ENCODE data around the gene ADK. TPM values are rescaled to one million over a fixed set of nuclear protein-coding genes. Genes with fewer than 3 reads are reported as not detected.

The ADK gene
- total RNA-seq, 1 donor from 2014 or later = 47.4 TPM

DNA sequence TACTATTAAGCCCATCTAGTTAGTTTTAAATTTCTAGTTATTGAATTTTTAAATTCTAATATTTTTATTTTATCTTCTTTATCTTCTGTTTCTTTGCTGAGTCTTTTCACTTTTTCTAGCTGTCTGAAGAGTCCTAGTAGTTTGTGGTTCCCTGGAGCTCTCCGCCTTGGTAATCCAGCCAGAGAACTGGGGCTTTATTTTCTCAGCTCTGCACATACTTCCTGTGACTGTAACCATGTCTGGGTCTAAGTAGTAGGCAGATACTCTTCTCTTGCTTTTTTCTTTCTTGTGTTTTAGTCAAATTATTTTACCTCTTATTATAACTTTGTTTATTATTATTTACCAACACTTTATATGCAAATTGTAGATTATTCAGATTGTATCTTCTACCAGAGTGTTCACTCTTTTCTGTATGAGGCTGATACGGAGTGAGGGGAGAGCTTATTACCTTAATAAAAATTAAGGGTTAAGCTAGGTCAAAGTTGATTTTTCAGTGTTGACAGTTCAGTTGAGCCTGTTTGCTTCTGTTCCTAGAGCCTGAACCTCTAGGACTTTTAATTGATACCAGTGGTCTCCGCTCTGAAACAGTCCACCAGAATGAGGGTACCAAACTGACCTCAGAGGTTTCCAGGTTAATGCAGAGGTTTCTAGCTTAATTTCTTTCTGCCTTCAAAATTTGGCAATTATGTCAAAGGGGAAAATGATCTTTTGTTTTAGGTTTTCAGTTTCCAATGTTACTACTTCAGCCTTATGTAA lies 155.4 kb downstream of the ADK start:
- Mint-ChIP-seq H3K4me1 (ENCODE audit: low read depth) (peaks cover 9% of the 10 kb centered on the region), H3K27me3 (ENCODE audit: insufficient read depth) (no peaks in the 10 kb centered on the region), H3K36me3 (ENCODE audit: low read depth) (no peaks in the 10 kb centered on the region), H3K9me3 (no peaks in the 10 kb centered on the region), H3K4me3 (no peak overlapping the region), H3K27ac (no peak overlapping the region)
- no peak for DNase-seq (ENCODE audit: low spot score)
- intact Hi-C loops (cut with micrococcal nuclease) = no loop called here

DNA sequence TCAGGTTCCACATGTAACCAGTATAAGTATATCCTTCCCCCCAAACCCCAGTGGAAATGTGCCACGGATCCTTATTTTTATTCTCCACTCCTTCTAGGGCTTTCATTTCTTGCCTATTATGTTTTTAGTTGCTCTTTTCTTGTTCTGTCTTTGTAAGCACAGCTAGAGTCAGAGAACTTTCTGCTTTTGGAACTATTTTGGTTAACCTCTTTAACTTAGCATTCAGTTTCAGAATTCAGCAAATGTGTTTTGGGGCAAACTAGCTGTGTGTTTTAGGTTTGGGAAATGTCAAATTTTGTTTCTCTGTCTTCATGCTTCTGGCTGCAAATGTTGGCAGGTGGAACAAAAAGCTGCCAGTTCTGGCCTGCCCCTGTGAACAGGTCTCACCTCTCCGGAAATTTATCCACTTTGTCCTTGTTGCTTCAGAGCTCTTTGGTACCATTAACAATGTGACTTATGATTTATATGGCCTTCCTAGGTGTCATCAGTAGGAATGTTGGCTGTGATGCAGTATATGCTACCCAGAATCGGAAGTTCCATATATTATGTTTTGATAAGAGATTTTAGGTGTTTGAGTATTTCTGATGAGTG lies 156.1 kb downstream of the ADK start:
- Mint-ChIP-seq H3K27ac (no peak overlapping the region), H3K27me3 (ENCODE audit: insufficient read depth) (no peaks in the 10 kb centered on the region), H3K4me3 (no peak overlapping the region), H3K9me3 (no peaks in the 10 kb centered on the region), H3K36me3 (ENCODE audit: low read depth) (no peaks in the 10 kb centered on the region), H3K4me1 (ENCODE audit: low read depth) (peaks cover 9% of the 10 kb centered on the region)
- intact Hi-C loops (cut with micrococcal nuclease) = no loop called here
- no peak for DNase-seq (ENCODE audit: low spot score)

DNA sequence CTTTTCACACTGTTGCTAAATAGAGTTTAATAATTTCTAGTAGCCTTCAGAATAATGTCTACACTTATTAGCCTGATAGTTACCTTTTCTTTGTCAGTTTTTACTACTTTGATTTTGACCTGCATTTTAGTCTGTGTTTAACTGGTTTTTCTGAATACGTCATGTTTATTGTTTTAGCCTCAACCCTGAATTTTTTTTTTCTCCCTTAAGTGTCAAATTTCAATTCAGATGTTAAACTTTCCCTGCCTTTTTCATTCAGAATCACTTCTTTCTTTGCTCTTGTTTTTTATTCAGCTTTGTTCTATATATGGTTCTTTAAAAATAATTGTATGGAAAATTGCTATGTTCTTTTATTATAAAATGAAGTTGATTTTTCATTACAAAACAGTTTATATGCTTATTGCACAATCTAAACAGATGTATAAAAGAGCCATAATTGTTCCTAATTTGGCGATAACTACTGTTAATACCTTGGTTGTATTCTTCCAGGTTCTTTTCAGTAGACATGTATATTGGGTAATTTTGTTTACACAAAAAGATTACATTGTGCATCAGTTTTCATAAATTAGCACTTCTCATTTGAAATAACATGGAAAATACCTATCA lies 159.7 kb downstream of the ADK start:
- no peaks in the 10 kb centered on the region for H3K36me3 Mint-ChIP-seq (ENCODE audit: low read depth)
- H3K27ac Mint-ChIP-seq = no peak overlapping the region
- peaks cover 9% of the 10 kb centered on the region for H3K4me1 Mint-ChIP-seq (ENCODE audit: low read depth)
- no peaks in the 10 kb centered on the region for H3K27me3 Mint-ChIP-seq (ENCODE audit: insufficient read depth)
- H3K9me3 Mint-ChIP-seq = no peaks in the 10 kb centered on the region
- H3K4me3 Mint-ChIP-seq = no peak overlapping the region
- DNase-seq (ENCODE audit: low spot score) = no peak
- intact Hi-C loops (cut with micrococcal nuclease) = no loop called here

DNA sequence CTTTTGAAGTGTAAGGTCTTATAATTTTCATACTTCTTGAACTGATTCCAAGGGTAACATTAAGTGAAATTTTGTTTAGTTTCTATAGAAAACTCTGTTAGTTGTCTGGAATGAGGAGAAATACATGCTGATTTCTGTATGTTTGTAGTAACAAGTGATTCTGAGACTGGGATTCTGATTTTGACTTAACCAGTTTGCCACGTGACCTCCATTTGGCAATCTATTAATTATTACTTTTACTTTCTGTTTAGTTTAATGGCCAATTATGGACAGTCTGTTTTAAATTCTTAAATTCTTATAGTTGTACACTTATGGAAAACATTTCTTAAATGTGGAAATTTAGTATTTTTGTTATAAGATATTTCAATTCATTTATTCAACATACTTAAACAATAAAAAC lies 163.1 kb downstream of the ADK start:
- Mint-ChIP-seq H3K4me3 (no peak overlapping the region), H3K9me3 (no peaks in the 10 kb centered on the region), H3K4me1 (ENCODE audit: low read depth) (no peaks in the 10 kb centered on the region), H3K36me3 (ENCODE audit: low read depth) (peaks cover 3% of the 10 kb centered on the region), H3K27me3 (ENCODE audit: insufficient read depth) (no peaks in the 10 kb centered on the region), H3K27ac (no peak overlapping the region)
- no peak for DNase-seq (ENCODE audit: low spot score)
- intact Hi-C loops (cut with micrococcal nuclease) = no loop called here

DNA sequence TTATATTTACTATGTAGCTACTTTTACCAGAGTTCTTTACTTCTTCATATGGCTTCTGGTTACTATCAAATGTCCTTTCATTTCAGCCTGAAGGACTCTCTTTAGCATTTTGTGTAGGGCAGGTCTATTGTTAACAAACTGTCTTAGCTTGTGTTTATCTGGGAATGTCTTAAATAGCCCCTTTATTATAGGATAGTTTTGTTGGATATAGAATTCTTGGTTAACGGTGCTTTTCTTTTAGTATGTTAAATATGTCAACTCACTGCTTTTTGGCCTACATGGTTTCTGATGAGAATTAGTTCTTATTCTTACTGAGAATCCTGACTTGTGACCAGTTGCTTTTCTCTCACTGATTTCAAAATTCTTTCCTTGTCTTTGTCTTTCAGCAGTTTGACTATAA lies 169.0 kb downstream of the ADK start:
- peaks cover 13% of the 10 kb centered on the region for H3K9me3 Mint-ChIP-seq
- no peak for DNase-seq (ENCODE audit: low spot score)
- H3K27me3 Mint-ChIP-seq (ENCODE audit: insufficient read depth) = no peaks in the 10 kb centered on the region
- H3K27ac Mint-ChIP-seq = no peak overlapping the region
- intact Hi-C loops (cut with micrococcal nuclease) = no loop called here
- no peaks in the 10 kb centered on the region for H3K4me1 Mint-ChIP-seq (ENCODE audit: low read depth)
- no peak overlapping the region for H3K4me3 Mint-ChIP-seq
- H3K36me3 Mint-ChIP-seq (ENCODE audit: low read depth) = peaks cover 17% of the 10 kb centered on the region

DNA sequence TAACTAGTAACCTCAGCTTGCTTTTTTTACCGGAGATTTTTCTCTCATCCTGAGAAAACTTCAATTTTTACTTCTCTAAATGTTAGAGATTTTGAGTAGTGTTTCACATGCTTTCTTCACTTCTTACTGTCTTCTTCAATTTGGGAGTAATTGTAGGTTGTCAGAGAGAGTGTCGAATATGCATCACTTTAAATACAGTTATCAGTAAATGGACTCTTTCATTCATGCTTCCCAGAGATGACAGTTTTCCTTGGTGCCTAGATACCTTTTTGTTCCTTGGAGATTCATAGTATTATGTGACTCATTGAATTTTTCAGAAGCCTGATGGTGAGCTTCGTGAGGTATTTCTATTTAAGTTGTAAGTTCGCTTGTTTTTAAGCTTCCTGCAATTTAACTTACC lies 169.7 kb downstream of the ADK start:
- Mint-ChIP-seq H3K36me3 (ENCODE audit: low read depth) (peaks cover 17% of the 10 kb centered on the region), H3K4me3 (no peak overlapping the region), H3K4me1 (ENCODE audit: low read depth) (no peaks in the 10 kb centered on the region), H3K27me3 (ENCODE audit: insufficient read depth) (no peaks in the 10 kb centered on the region), H3K27ac (no peak overlapping the region), H3K9me3 (peaks cover 13% of the 10 kb centered on the region)
- intact Hi-C loops (cut with micrococcal nuclease) = no loop called here
- no peak for DNase-seq (ENCODE audit: low spot score)

DNA sequence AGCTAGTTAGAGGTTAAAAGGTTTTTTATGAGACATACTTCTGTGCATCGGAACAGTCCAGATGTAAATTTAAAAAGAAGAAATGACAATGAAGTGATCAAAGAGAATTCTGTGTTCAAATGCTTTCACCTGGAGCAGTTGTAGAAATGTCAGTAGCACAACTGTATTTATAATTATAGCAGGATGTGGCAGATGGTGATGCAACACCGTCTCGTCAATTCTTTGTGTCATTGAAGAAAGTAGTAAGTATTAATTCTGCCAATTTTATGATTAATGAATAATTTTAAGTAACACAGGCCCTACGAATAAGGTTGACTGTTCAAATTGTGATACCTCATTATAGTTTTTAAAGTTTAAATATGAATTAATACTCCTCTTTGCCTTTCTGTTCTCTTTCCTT lies 171.1 kb downstream of the ADK start:
- Mint-ChIP-seq H3K4me1 (ENCODE audit: low read depth) (no peaks in the 10 kb centered on the region), H3K4me3 (no peak overlapping the region), H3K36me3 (ENCODE audit: low read depth) (peaks cover 20% of the 10 kb centered on the region), H3K27me3 (ENCODE audit: insufficient read depth) (no peaks in the 10 kb centered on the region), H3K9me3 (peaks cover 13% of the 10 kb centered on the region), H3K27ac (no peak overlapping the region)
- DNase-seq (ENCODE audit: low spot score) = no peak
- intact Hi-C loops (cut with micrococcal nuclease) = no loop called here

DNA sequence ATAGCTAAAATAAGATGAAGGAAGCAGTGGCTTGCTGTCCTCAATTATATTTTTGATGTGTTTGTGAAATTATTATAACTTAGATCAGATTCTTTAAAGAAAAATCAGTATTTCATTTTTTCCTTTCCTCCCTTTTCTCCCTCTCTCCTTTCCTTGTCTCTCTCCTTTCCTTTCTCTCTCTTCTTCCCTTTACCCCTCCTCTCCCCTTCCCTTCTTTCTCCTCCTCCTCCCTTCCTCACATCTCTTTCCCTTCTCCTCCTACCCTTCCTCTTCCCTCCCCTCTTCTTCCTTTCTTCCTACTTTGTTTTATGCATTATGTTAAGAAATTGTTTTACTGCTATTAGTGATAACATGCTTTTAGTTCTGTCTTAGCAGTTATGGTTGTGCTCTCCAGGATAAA lies 171.5 kb downstream of the ADK start:
- H3K36me3 Mint-ChIP-seq (ENCODE audit: low read depth) = peaks cover 20% of the 10 kb centered on the region
- H3K9me3 Mint-ChIP-seq = peaks cover 13% of the 10 kb centered on the region
- H3K27me3 Mint-ChIP-seq (ENCODE audit: insufficient read depth) = no peaks in the 10 kb centered on the region
- no peak overlapping the region for H3K4me3 Mint-ChIP-seq
- H3K4me1 Mint-ChIP-seq (ENCODE audit: low read depth) = no peaks in the 10 kb centered on the region
- H3K27ac Mint-ChIP-seq = no peak overlapping the region
- DNase-seq (ENCODE audit: low spot score) = no peak
- intact Hi-C loops (cut with micrococcal nuclease) = no loop called here

DNA sequence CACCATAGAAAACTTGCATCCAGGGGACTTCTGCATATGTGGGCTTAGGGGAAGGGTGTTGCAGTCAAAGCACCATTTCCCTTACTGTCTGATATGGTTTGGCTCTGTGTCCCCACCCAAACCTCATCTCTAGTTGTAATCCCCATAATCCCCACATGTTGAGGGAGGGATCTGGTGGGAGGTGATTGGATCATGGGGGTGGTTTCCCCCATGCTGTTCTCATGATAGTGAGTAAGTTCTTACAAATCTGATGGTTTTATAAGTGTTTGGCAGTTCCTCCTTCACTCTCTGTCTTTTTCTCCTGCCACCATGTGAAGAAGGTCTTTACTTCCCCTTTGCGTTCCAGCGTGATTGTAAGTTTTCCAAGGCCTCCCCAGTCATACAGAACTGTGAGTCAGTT lies 177.4 kb downstream of the ADK start:
- DNase-seq (ENCODE audit: low spot score) = no peak
- intact Hi-C loops (cut with micrococcal nuclease) = no loop called here
- no peaks in the 10 kb centered on the region for H3K4me1 Mint-ChIP-seq (ENCODE audit: low read depth)
- H3K36me3 Mint-ChIP-seq (ENCODE audit: low read depth) = peaks cover 11% of the 10 kb centered on the region
- H3K9me3 Mint-ChIP-seq = no peaks in the 10 kb centered on the region
- no peak overlapping the region for H3K4me3 Mint-ChIP-seq
- H3K27ac Mint-ChIP-seq = no peak overlapping the region
- no peaks in the 10 kb centered on the region for H3K27me3 Mint-ChIP-seq (ENCODE audit: insufficient read depth)

DNA sequence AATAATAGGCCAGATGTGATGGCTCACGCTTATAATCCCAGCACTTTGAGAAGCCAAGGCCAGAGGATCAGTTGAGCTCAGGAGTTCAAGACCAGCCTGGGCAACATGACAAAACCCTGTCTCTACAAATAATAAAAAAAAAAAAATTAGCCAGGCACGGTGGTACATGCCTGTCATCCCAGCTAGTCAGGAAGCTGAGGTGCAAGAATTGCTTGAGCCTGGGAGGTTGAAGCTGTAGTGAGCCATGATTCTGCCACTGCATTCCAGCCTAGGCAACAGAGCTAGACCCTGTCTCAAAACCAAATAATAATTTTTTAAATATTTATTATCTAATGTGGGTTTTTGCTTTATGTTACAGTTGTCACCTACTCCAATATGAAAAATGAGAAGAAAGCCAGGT lies 178.9 kb downstream of the ADK start:
- Mint-ChIP-seq H3K4me3 (no peak overlapping the region), H3K36me3 (ENCODE audit: low read depth) (peaks cover 9% of the 10 kb centered on the region), H3K27me3 (ENCODE audit: insufficient read depth) (no peaks in the 10 kb centered on the region), H3K9me3 (no peaks in the 10 kb centered on the region), H3K27ac (no peak overlapping the region), H3K4me1 (ENCODE audit: low read depth) (no peaks in the 10 kb centered on the region)
- no peak for DNase-seq (ENCODE audit: low spot score)
- intact Hi-C loops (cut with micrococcal nuclease) = no loop called here

DNA sequence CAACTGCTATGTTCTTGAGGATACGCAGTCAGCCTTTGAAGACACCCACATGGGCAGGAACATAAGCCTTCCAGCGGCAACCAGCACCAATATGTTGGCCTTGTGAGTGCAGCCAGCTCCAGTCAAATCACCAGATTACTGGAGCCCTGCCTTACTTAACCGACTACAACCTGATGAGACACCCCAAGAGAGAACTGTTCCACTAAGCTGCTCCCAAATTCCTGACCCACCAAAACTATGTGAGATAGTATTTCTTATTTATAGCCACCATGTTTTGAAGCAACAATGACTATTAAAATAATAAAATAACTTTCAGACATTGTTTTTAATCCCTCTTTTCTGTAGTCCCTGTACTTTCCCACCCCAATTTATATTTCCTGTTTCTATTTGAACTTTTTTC lies 179.6 kb downstream of the ADK start:
- Mint-ChIP-seq H3K4me3 (no peak overlapping the region), H3K36me3 (ENCODE audit: low read depth) (peaks cover 9% of the 10 kb centered on the region), H3K27me3 (ENCODE audit: insufficient read depth) (no peaks in the 10 kb centered on the region), H3K27ac (no peak overlapping the region), H3K9me3 (no peaks in the 10 kb centered on the region), H3K4me1 (ENCODE audit: low read depth) (no peaks in the 10 kb centered on the region)
- DNase-seq (ENCODE audit: low spot score) = no peak
- intact Hi-C loops (cut with micrococcal nuclease) = no loop called here

DNA sequence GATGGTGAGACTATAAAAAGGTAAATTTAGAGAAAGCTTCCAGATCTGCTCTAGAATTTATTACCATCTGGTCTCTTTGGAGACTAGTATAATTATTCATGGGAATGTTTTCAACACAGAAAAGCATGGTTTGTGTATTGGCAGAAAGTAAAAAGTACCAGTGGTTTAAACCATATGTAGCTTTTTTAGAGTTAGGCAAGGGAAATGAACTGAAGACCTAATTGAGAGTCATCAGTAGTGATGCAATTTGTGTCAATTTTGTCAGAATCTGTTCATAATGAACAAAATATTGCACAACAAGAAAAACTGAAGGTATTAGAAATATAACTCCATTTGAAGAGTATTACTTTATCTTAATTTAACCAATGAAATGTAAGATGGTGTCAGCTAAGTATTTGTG lies 181.4 kb downstream of the ADK start:
- Mint-ChIP-seq H3K36me3 (ENCODE audit: low read depth) (peaks cover 6% of the 10 kb centered on the region), H3K27ac (no peak overlapping the region), H3K27me3 (ENCODE audit: insufficient read depth) (no peaks in the 10 kb centered on the region), H3K4me3 (no peak overlapping the region), H3K9me3 (no peaks in the 10 kb centered on the region), H3K4me1 (ENCODE audit: low read depth) (no peaks in the 10 kb centered on the region)
- no peak for DNase-seq (ENCODE audit: low spot score)
- intact Hi-C loops (cut with micrococcal nuclease) = no loop called here

DNA sequence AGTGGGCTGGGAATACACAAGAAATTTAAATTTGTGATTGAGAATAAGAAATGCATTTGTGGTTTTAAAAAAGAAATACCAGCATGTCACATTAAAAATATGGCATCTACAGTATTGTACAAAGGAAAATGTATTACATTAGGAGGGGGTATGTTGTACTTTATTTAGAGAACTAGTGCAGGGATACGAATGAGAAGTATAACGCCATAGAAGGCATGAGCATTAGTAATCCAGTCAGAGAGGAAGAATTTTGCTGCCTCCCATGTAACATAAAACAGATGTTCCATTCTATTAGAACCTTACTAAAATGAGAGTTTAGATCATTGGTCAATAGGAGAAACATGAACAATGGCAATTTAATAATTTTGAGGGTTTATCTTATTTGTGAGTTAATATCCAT lies 182.2 kb downstream of the ADK start:
- no peaks in the 10 kb centered on the region for H3K9me3 Mint-ChIP-seq
- no peaks in the 10 kb centered on the region for H3K4me1 Mint-ChIP-seq (ENCODE audit: low read depth)
- no peak overlapping the region for H3K4me3 Mint-ChIP-seq
- intact Hi-C loops (cut with micrococcal nuclease) = no loop called here
- no peaks in the 10 kb centered on the region for H3K27me3 Mint-ChIP-seq (ENCODE audit: insufficient read depth)
- DNase-seq (ENCODE audit: low spot score) = no peak
- H3K36me3 Mint-ChIP-seq (ENCODE audit: low read depth) = peaks cover 6% of the 10 kb centered on the region
- H3K27ac Mint-ChIP-seq = no peak overlapping the region

Measured in activated T-helper 1 cell treated with anti-CD3 and anti-CD28 coated beads, Interleukin-12 subunit alpha, Interleukin-12 subunit beta, Interleukin-2, Interleukin-4 antibody, amounts not matched to agents 30 ng/mL and 10 ng/mL and 1 ng/mL, durations not matched to agents 14 hours and 24 hours and 36 hours (primary cell).